ENCODE measurements around the gene IL15.

Gene IL15

DNA sequence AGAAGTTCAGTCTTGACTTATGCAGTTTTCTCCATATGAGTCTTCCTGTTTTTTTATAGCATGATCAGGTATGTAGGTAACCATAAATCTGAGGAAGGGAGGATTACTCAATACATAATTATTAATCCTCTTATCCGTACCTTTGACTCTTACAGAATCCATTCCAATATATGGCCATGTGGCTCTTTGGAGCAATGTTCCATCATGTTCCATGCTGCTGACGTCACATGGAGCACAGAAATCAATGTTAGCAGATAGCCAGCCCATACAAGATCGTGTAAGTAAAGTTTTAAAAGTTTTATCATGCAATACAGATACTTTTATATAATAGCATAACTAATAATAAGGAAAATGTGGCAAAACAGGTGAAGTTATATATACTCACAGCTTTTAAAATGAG is 19.6 kb downstream of the IL15 start:
- Histone ChIP-seq H3K79me2 (ENCODE audit: low read length) (no peaks in the 10 kb centered on the region), H4K20me1 (ENCODE audit: insufficient read depth, low read length) (no peaks in the 10 kb centered on the region), H2AFZ (ENCODE audit: low read depth, low read length) (no peak overlapping the region), H3K4me2 (ENCODE audit: low read length) (no peak overlapping the region), H3K36me3 (replicated peaks; ENCODE audit: low read depth, low read length) (no peaks in the 10 kb centered on the region), H3K4me1 (ENCODE audit: low read length) (peaks cover 11% of the 10 kb centered on the region), H3K27ac (ENCODE audit: low read length) (no peak overlapping the region), H3K9ac (ENCODE audit: low read length) (no peak overlapping the region), H3K27me3 (ENCODE audit: low read depth, low read length) (no peaks in the 10 kb centered on the region), H3K4me3 (ENCODE audit: low read length) (no peak overlapping the region), H3K9me3 (ENCODE audit: insufficient read depth, low read length) (no peaks in the 10 kb centered on the region)
- TF ChIP-seq EZH2phosphoT487 (IDR thresholded peaks at IDR 0.05; ENCODE audit: low read depth), result no peak
- no peak for TF ChIP-seq CTCF (IDR thresholded peaks at IDR 0.05; ENCODE audit: low read depth, low read length)

DNA sequence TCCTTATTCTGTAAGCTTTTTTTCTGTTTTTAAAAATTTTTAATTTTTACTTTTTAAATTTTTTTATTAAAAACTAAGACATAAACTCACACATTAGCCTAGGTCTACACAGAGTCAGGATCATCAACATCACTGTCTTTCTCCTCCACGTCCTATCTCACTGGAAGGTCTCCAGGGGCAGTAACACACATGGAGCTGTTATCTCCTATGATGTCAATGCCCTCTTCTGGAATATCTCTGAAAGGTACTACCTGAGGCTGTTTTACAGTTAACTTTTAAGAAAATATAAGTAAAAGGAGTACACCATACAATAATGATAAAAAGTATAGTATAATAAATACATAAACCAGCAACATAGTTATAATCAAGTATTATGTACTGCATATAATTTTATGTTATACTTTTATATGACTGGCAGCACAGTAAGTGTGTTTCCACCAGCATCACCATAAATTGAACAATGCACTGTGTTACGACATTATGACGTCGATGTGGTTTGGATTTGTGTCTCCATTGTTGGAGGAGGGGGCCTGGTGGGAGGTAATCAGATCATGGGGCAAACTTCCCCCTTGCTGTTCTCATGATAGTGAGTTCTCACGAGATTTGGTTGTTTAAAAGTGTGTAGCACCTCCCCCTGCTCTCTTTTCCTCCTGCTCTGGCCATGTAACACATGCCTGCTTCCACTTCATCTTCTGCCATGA is 21.3 kb downstream of the IL15 start:
- Histone ChIP-seq H3K4me2 (ENCODE audit: low read length) (peak overlapping the region; percentile 22), H3K4me3 (ENCODE audit: low read length) (no peak overlapping the region), H3K9me3 (ENCODE audit: insufficient read depth, low read length) (no peaks in the 10 kb centered on the region), H2AFZ (ENCODE audit: low read depth, low read length) (peak overlapping the region; percentile 0; the same call in 1 of the 2 replicates), H4K20me1 (ENCODE audit: insufficient read depth, low read length) (no peaks in the 10 kb centered on the region), H3K79me2 (ENCODE audit: low read length) (no peaks in the 10 kb centered on the region), H3K36me3 (replicated peaks; ENCODE audit: low read depth, low read length) (no peaks in the 10 kb centered on the region), H3K9ac (ENCODE audit: low read length) (no peak overlapping the region), H3K27me3 (ENCODE audit: low read depth, low read length) (no peaks in the 10 kb centered on the region), H3K4me1 (ENCODE audit: low read length) (peaks cover 11% of the 10 kb centered on the region), H3K27ac (ENCODE audit: low read length) (no peak overlapping the region)
- no peak for TF ChIP-seq EZH2phosphoT487 (IDR thresholded peaks at IDR 0.05; ENCODE audit: low read depth)
- TF ChIP-seq CTCF (IDR thresholded peaks at IDR 0.05; ENCODE audit: low read depth, low read length), result 0 out of 2 replicates have a peak, but pooled peaks have one; percentile 11

DNA sequence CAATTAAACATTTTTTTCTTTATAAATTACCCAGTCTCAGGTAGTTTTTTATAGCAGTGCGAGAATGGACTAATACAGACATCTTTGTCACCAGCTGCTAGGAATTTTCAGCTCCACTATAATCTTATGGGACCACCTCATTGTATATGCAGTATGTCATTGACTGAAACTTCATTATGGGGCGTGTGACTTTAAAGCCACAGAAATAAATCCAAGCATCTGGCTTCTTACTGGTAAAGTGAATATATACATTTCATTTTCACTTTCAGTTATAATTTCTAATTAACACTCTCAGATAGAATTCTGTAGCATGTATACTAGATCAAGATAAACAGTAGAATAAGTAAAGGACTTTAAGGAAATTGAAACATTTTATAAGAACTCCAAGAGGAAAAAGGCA is 21.9 kb downstream of the IL15 start:
- Histone ChIP-seq H3K27ac (ENCODE audit: low read length) (no peak overlapping the region), H3K36me3 (replicated peaks; ENCODE audit: low read depth, low read length) (no peaks in the 10 kb centered on the region), H3K9ac (ENCODE audit: low read length) (no peak overlapping the region), H3K4me1 (ENCODE audit: low read length) (peaks cover 11% of the 10 kb centered on the region), H3K27me3 (ENCODE audit: low read depth, low read length) (no peaks in the 10 kb centered on the region), H3K9me3 (ENCODE audit: insufficient read depth, low read length) (no peaks in the 10 kb centered on the region), H4K20me1 (ENCODE audit: insufficient read depth, low read length) (no peaks in the 10 kb centered on the region), H3K4me2 (ENCODE audit: low read length) (peak overlapping the region; percentile 22), H2AFZ (ENCODE audit: low read depth, low read length) (peak overlapping the region; percentile 0; the same call in 1 of the 2 replicates), H3K79me2 (ENCODE audit: low read length) (no peaks in the 10 kb centered on the region), H3K4me3 (ENCODE audit: low read length) (no peak overlapping the region)
- TF ChIP-seq CTCF (IDR thresholded peaks at IDR 0.05; ENCODE audit: low read depth, low read length), result no peak
- TF ChIP-seq EZH2phosphoT487 (IDR thresholded peaks at IDR 0.05; ENCODE audit: low read depth), result no peak

GRCh38 chr4:141659539-141659938 is 23.2 kb downstream of the IL15 start:
- Histone ChIP-seq H3K27ac (ENCODE audit: low read length) (no peak overlapping the region), H2AFZ (ENCODE audit: low read depth, low read length) (no peak overlapping the region), H3K9ac (ENCODE audit: low read length) (no peak overlapping the region), H3K36me3 (replicated peaks; ENCODE audit: low read depth, low read length) (no peaks in the 10 kb centered on the region), H3K4me1 (ENCODE audit: low read length) (peaks cover 20% of the 10 kb centered on the region), H3K4me3 (ENCODE audit: low read length) (no peak overlapping the region), H3K9me3 (ENCODE audit: insufficient read depth, low read length) (no peaks in the 10 kb centered on the region), H3K27me3 (ENCODE audit: low read depth, low read length) (no peaks in the 10 kb centered on the region), H3K4me2 (ENCODE audit: low read length) (no peak overlapping the region), H3K79me2 (ENCODE audit: low read length) (no peaks in the 10 kb centered on the region), H4K20me1 (ENCODE audit: insufficient read depth, low read length) (no peaks in the 10 kb centered on the region)
- TF ChIP-seq CTCF (IDR thresholded peaks at IDR 0.05; ENCODE audit: low read depth, low read length) (no peak), EZH2phosphoT487 (IDR thresholded peaks at IDR 0.05; ENCODE audit: low read depth) (no peak)
